Keratinocyte (primary cell): ENCODE results near the gene CALML5. TPM values are rescaled to one million over a fixed set of nuclear protein-coding genes. Genes with fewer than 3 reads are reported as not detected.
A peak's percentile ranks its signal among the peaks of the same experiment; 100 is the strongest.

ENCODE experiments used
- DNase-seq: peaks from one replicate; pipeline ENCODE4 v3.0.0-alpha.2; 2011; ENCODE audit warnings: low read depth, missing footprints, low spot score
- FAIRE-seq: peaks from 2 replicates; lab custom pipeline; 2011; peaks lifted over from hg19 to GRCh38; lab: Jason Lieb, UNC
- H2AFZ ChIP-seq: 2 replicates; pipeline ENCODE4 v1.6.0; 2012; ENCODE audit warnings: low read length, control low read depth, inconsistent platforms; ENCODE audit not compliant: control insufficient read depth
- H3K27ac ChIP-seq: 2 replicates; pipeline ENCODE4 v1.5.1; 2011; ENCODE audit warnings: low read length; ENCODE audit not compliant: control insufficient read depth, insufficient read depth
- H3K27me3 ChIP-seq: 3 replicates; pipeline ENCODE4 v1.6.0; 2011; ENCODE audit warnings: low read length; ENCODE audit not compliant: control insufficient read depth, insufficient read depth; ENCODE audit errors: extremely low read depth
- H3K36me3 ChIP-seq, 2 experiments: 2 replicates in 1 of 2; 3 replicates in 1 of 2; pipeline ENCODE4 v1.5.1; 2011; ENCODE audit warnings: low read length in 2 of 2, mild to moderate bottlenecking in 1 of 2; ENCODE audit not compliant: control insufficient read depth in 2 of 2, insufficient read depth in 2 of 2; ENCODE audit errors: extremely low read depth in 1 of 2
- H3K4me1 ChIP-seq: 3 replicates; pipeline ENCODE4 v1.5.1; 2011; ENCODE audit warnings: low read length; ENCODE audit not compliant: control insufficient read depth, insufficient read depth; ENCODE audit errors: extremely low read depth
- H3K4me2 ChIP-seq: 3 replicates; pipeline ENCODE4 v1.6.0; 2011; ENCODE audit warnings: low read depth, low read length; ENCODE audit not compliant: control insufficient read depth, insufficient read depth; ENCODE audit errors: extremely low read depth
- H3K4me3 ChIP-seq, 3 experiments: fragments of 200-600 bp in 1 of 3; sonication (generic) in 1 of 3; 2 replicates in 2 of 3; 3 replicates in 1 of 3; pipeline ENCODE4 v1.5.1; 2011 to 2016; ENCODE audit warnings: low read length in 3 of 3, mild to moderate bottlenecking in 3 of 3, control low read depth in 2 of 3, inconsistent platforms in 1 of 3, low read depth in 1 of 3, mixed read lengths in 1 of 3, mixed run types in 1 of 3, moderate library complexity in 1 of 3; ENCODE audit not compliant: control insufficient read depth in 2 of 3, insufficient read depth in 2 of 3; ENCODE audit errors: extremely low read depth in 1 of 3
- H3K79me2 ChIP-seq: 2 replicates; pipeline ENCODE4 v1.6.0; 2012; ENCODE audit warnings: low read length; ENCODE audit not compliant: control insufficient read depth, insufficient read depth
- H3K9ac ChIP-seq: 3 replicates; pipeline ENCODE4 v1.6.0; 2011; ENCODE audit warnings: low read length; ENCODE audit not compliant: control insufficient read depth, insufficient read depth; ENCODE audit errors: extremely low read depth
- H3K9me1 ChIP-seq: 3 replicates; pipeline ENCODE4 v1.6.0; 2011; ENCODE audit warnings: low read length; ENCODE audit not compliant: control insufficient read depth, insufficient read depth; ENCODE audit errors: extremely low read depth
- H3K9me3 ChIP-seq: 2 replicates; pipeline ENCODE4 v1.5.1; 2012; ENCODE audit warnings: low read depth, low read length; ENCODE audit not compliant: control insufficient read depth
- H4K20me1 ChIP-seq: 3 replicates; pipeline ENCODE4 v1.6.0; 2011; ENCODE audit warnings: low read length; ENCODE audit not compliant: control insufficient read depth, insufficient read depth; ENCODE audit errors: extremely low read depth
- EZH2 ChIP-seq: IDR thresholded peaks from one replicate; pipeline ENCODE4 v1.6.1; 2012; ENCODE audit warnings: inconsistent platforms, mild to moderate bottlenecking, low read length, moderate library complexity
- dilution Hi-C: fragments of 300-500 bp; cut with MboI; formaldehyde crosslinking; loops from one replicate; pipeline ENCODE4 v1.7.0; 2020; ENCODE audit warnings: low sequenced_read_pairs; ENCODE audit not compliant: extremely low pct_ligation_motif_present
- polyA plus RNA-seq, 5 experiments: library from polyadenylated mRNA; depleted of rRNA in 3 of 5; stranded (reverse) in 3 of 5; stranded (forward) in 1 of 5; unstranded in 1 of 5; fragments of >200 nt; gene quantifications; 1 replicate in 1 of 5; 2 replicates in 3 of 5; 3 replicates in 1 of 5; pipeline versions ENCODE4 v1.2.1 to v1.2.3, GENCODE V29; 2011 to 2012; ENCODE audit warnings: missing spikeins in 2 of 5, low read depth in 1 of 5, low replicate concordance in 1 of 5
- TF ChIP-seq, protein P1 (sequence below), 3 experiments: IDR thresholded peaks in 1 of 3; conservative IDR thresholded peaks in 1 of 3; optimal IDR thresholded peaks in 1 of 3; 2 replicates in 2 of 3; 3 replicates in 1 of 3; pipeline versions ENCODE3 to v1.5.1; 2011; ENCODE audit warnings: low read length in 3 of 3, mild to moderate bottlenecking in 3 of 3, moderate library complexity in 2 of 3, control low read depth in 1 of 3, inconsistent platforms in 1 of 3; ENCODE audit not compliant: insufficient read depth in 2 of 3; ENCODE audit errors: extremely low read depth in 1 of 3

CALML5 gene
- polyA plus RNA-seq, 1 donor (not counting 4 experiments of a cell fraction or from before 2014, with no cell fraction given), result 5.7 TPM

DNA sequence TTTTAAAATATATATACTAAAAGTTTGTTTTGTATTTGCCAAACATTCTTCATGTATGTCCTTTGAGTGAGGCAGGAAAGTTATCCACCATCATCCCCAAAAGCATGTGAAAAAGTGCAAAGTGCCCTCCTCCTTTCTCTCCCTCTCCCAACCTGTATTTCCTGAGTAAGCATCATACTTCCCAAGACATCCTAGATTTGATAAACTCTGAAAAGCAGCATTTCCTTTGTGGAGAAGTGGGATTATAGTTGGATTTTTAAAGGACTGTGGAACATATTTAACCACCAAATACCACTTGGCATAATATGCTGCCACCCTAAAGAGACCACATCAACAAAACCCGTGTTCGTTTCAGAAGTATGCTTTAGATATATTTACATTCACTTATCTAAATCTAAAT lies 50.1 kb downstream of the CALML5 start:
- DNase-seq (no peak), FAIRE-seq (no peak)
- H3K4me1 ChIP-seq, result peaks cover 12% of the 10 kb centered on the region
- peaks cover 15 to 22% of the 10 kb centered on the region in 2 experiments for H3K36me3 ChIP-seq
- H3K27ac ChIP-seq, result peak overlapping the region; percentile 94
- H3K79me2 ChIP-seq, result peaks cover 86% of the 10 kb centered on the region
- no peaks in the 10 kb centered on the region for H3K9me3 ChIP-seq
- no peak overlapping the region for H2AFZ ChIP-seq
- H4K20me1 ChIP-seq, result peaks cover 3% of the 10 kb centered on the region
- peak overlapping the region; percentile 96 for H3K4me2 ChIP-seq
- H3K9ac ChIP-seq, result peak overlapping the region; percentile 90
- H3K4me3 ChIP-seq, result peak overlapping the region; percentile 70 to 84 (median 80)
- H3K9me1 ChIP-seq, result no peaks in the 10 kb centered on the region
- H3K27me3 ChIP-seq, result no peaks in the 10 kb centered on the region
- dilution Hi-C loops, result no loop called here
- TF ChIP-seq, protein P1, sequence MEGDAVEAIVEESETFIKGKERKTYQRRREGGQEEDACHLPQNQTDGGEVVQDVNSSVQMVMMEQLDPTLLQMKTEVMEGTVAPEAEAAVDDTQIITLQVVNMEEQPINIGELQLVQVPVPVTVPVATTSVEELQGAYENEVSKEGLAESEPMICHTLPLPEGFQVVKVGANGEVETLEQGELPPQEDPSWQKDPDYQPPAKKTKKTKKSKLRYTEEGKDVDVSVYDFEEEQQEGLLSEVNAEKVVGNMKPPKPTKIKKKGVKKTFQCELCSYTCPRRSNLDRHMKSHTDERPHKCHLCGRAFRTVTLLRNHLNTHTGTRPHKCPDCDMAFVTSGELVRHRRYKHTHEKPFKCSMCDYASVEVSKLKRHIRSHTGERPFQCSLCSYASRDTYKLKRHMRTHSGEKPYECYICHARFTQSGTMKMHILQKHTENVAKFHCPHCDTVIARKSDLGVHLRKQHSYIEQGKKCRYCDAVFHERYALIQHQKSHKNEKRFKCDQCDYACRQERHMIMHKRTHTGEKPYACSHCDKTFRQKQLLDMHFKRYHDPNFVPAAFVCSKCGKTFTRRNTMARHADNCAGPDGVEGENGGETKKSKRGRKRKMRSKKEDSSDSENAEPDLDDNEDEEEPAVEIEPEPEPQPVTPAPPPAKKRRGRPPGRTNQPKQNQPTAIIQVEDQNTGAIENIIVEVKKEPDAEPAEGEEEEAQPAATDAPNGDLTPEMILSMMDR (optimal IDR thresholded peaks at IDR 0.05 in 1 of 3, IDR thresholded peaks at IDR 0.05 in 1 of 3, conservative IDR thresholded peaks at IDR 0.05 in 1 of 3; ENCODE audit: extremely low read depth in 1 of 3, insufficient read depth in 2 of 3, low read length in 3 of 3), result no peak
- TF ChIP-seq EZH2, result no peak

Other genes with a start within 250 kb of the CALML5 start
- gene UCN3, start 134.6 kb downstream of the CALML5 start, polyA plus RNA-seq, result not detected in 3 replicates
- gene TUBAL3, start 94.7 kb downstream of the CALML5 start, polyA plus RNA-seq, result 1.5 to 2.6 TPM (median 2.6 TPM) in 3 replicates
- gene NET1, start 87.0 kb downstream of the CALML5 start, polyA plus RNA-seq, result 129 to 233 TPM (median 214 TPM) in 3 replicates
- 7.6 to 20.2 TPM (median 14.1 TPM) in 3 replicates for gene CALML3, start 25.4 kb upstream of the CALML5 start, polyA plus RNA-seq
- 6.4 to 8.4 TPM (median 8.1 TPM) in 3 replicates for gene ASB13, start 167.0 kb upstream of the CALML5 start, polyA plus RNA-seq
- 34.9 to 40.4 TPM (median 35.0 TPM) in 3 replicates for gene TASOR2, start 185.3 kb upstream of the CALML5 start, polyA plus RNA-seq